Memory B cell (primary cell): ENCODE results near the gene FNDC3B.

Experiments used
- ATAC-seq: fragments of 150-1000 bp; cut with Tn5 transposase; 2 replicates; pipeline ENCODE4 v1.10.0; 2021; ENCODE audit warnings: low read depth, mild to moderate bottlenecking, moderate library complexity
- DNase-seq, 2 donors: peaks; one replicate each; pipeline ENCODE4 v3.0.0; 2022; ENCODE audit warnings: low spot score in 2 of 2
- H3K27ac Mint-ChIP-seq: one replicate; pipeline ENCODE4 v1.8.0; 2022; ENCODE audit warnings: mild to moderate bottlenecking, moderate library complexity, mixed read lengths
- H3K27me3 Mint-ChIP-seq: one replicate; pipeline ENCODE4 v1.8.0; 2022; ENCODE audit warnings: mixed read lengths
- H3K36me3 Mint-ChIP-seq: one replicate; pipeline ENCODE4 v1.8.0; 2022; ENCODE audit warnings: mild to moderate bottlenecking, mixed read lengths
- H3K4me1 Mint-ChIP-seq: one replicate; pipeline ENCODE4 v1.8.0; 2022; ENCODE audit warnings: mixed read lengths
- H3K4me3 Mint-ChIP-seq: one replicate; pipeline ENCODE4 v1.8.0; 2022; ENCODE audit warnings: mild to moderate bottlenecking, moderate library complexity, mixed read lengths
- H3K9me3 Mint-ChIP-seq: one replicate; pipeline ENCODE4 v1.8.0; 2022; ENCODE audit warnings: mixed read lengths

Gene FNDC3B

GRCh38 chr3:172067837-172068440 is 28.6 kb downstream of the FNDC3B start:
- Mint-ChIP-seq H3K27ac (no peak overlapping the region), H3K9me3 (no peaks in the 10 kb centered on the region), H3K4me1 (peaks cover 4% of the 10 kb centered on the region), H3K27me3 (peaks cover 6% of the 10 kb centered on the region), H3K4me3 (no peak overlapping the region), H3K36me3 (peaks cover 4% of the 10 kb centered on the region)
- ATAC-seq (no peak), DNase-seq (no peak)

DNA sequence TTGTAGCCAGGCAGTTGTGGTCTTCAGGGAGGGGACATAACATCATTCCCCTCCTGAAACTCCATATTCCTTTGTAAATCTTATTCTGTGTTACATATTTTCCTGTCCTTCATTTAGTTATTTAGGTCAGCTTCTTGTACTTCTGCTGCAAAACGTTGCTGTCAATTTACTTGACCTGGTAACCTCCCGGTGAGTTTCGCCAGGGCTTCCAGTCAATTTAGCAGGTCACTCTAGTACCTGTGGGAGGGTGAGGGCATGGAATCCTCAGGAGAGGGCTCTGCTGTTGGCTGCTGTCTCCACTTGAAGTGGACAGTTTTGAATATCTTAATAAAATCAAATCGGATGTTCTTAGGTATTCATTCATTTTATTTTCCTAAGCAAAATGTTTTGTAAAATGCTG is 29.6 kb downstream of the FNDC3B start:
- no peak for ATAC-seq
- peaks cover 4% of the 10 kb centered on the region for H3K4me1 Mint-ChIP-seq
- no peaks in the 10 kb centered on the region for H3K9me3 Mint-ChIP-seq
- no peak overlapping the region for H3K27ac Mint-ChIP-seq
- no peak for DNase-seq
- H3K4me3 Mint-ChIP-seq, result no peak overlapping the region
- H3K27me3 Mint-ChIP-seq, result peaks cover 1% of the 10 kb centered on the region
- H3K36me3 Mint-ChIP-seq, result peaks cover 1% of the 10 kb centered on the region

- H3K9me3 Mint-ChIP-seq, result no peaks in the 10 kb centered on the region
- no peaks in the 10 kb centered on the region for H3K36me3 Mint-ChIP-seq
- no peak overlapping the region for H3K27ac Mint-ChIP-seq
- no peaks in the 10 kb centered on the region for H3K27me3 Mint-ChIP-seq
- no peak overlapping the region for H3K4me3 Mint-ChIP-seq
- H3K4me1 Mint-ChIP-seq, result peaks cover 4% of the 10 kb centered on the region
- no peak for DNase-seq
- ATAC-seq, result no peak
Observed at GRCh38 chr3:172069478-172069877, 30.1 kb downstream of the FNDC3B start.

DNA sequence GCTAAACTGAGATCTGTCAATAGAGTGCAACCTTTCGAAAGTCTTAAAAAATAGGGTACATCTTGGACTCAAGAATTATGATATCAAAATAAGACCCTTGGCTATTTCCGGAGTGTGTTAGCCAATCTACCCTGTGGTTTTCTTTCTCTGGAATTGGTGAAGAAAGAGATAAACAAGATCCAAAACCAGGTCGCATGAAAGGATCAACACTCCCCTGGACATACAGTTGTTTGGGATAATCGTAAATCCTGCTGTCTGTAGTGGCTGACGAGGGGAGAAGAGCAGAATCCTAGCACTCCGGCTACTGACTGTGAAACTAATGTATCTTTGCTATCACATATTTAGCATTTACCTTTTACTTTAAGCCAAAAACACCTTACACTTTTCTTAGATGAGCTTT is 30.9 kb downstream of the FNDC3B start:
- H3K27me3 Mint-ChIP-seq, result no peaks in the 10 kb centered on the region
- no peak overlapping the region for H3K27ac Mint-ChIP-seq

GRCh38 chr3:172070802-172071201 is 31.4 kb downstream of the FNDC3B start:
- ATAC-seq, result no peak
- Mint-ChIP-seq H3K4me1 (peaks cover 4% of the 10 kb centered on the region), H3K4me3 (no peak overlapping the region), H3K36me3 (no peaks in the 10 kb centered on the region), H3K27me3 (no peaks in the 10 kb centered on the region), H3K27ac (no peak overlapping the region), H3K9me3 (no peaks in the 10 kb centered on the region)
- no peak for DNase-seq

More for the DNA sequence above, 30.9 kb downstream of the FNDC3B start:
- Mint-ChIP-seq H3K4me3 (no peak overlapping the region), H3K36me3 (no peaks in the 10 kb centered on the region), H3K4me1 (peaks cover 4% of the 10 kb centered on the region), H3K9me3 (no peaks in the 10 kb centered on the region)
- ATAC-seq (no peak), DNase-seq (no peak)

- Mint-ChIP-seq H3K4me3 (no peak overlapping the region), H3K9me3 (no peaks in the 10 kb centered on the region), H3K27ac (no peak overlapping the region), H3K27me3 (no peaks in the 10 kb centered on the region), H3K4me1 (no peaks in the 10 kb centered on the region), H3K36me3 (no peaks in the 10 kb centered on the region)
- no peak for ATAC-seq
- DNase-seq, result no peak
Observed at GRCh38 chr3:172071780-172072330, 32.5 kb downstream of the FNDC3B start.

DNA sequence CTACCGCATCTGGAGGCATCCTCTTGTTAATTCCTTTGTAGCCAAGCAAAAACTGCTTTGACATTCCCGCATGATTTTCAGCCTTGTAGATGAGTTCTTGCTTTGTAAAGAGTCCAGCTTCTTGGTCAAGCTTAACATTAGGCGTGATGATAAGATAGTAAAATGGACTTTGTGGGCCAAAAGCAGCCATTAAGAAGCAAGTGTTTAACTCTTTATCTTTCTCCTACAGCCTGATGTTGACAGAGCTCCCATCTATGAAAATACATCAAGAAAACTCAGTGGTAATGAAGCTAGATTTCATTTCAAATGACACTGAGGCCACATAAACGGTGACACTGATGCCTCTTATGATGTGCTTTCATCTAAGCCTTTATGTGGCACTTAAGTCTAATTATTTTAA is 33.2 kb downstream of the FNDC3B start:
- no peak overlapping the region for H3K4me3 Mint-ChIP-seq
- ATAC-seq (no peak), DNase-seq (no peak)
- no peaks in the 10 kb centered on the region for H3K9me3 Mint-ChIP-seq
- H3K27me3 Mint-ChIP-seq, result no peaks in the 10 kb centered on the region
- H3K27ac Mint-ChIP-seq, result no peak overlapping the region
- no peaks in the 10 kb centered on the region for H3K4me1 Mint-ChIP-seq
- H3K36me3 Mint-ChIP-seq, result no peaks in the 10 kb centered on the region

GRCh38 chr3:172073262-172073915 is 34.0 kb downstream of the FNDC3B start:
- Mint-ChIP-seq H3K27me3 (no peaks in the 10 kb centered on the region), H3K27ac (no peak overlapping the region), H3K4me1 (no peaks in the 10 kb centered on the region), H3K36me3 (no peaks in the 10 kb centered on the region), H3K9me3 (no peaks in the 10 kb centered on the region), H3K4me3 (no peak overlapping the region)
- ATAC-seq, result no peak
- DNase-seq, result no peak

GRCh38 chr3:172074032-172074431 is 34.7 kb downstream of the FNDC3B start:
- Mint-ChIP-seq H3K4me3 (no peak overlapping the region), H3K4me1 (no peaks in the 10 kb centered on the region), H3K36me3 (no peaks in the 10 kb centered on the region), H3K9me3 (no peaks in the 10 kb centered on the region), H3K27me3 (no peaks in the 10 kb centered on the region), H3K27ac (no peak overlapping the region)
- DNase-seq (no peak), ATAC-seq (no peak)

DNA sequence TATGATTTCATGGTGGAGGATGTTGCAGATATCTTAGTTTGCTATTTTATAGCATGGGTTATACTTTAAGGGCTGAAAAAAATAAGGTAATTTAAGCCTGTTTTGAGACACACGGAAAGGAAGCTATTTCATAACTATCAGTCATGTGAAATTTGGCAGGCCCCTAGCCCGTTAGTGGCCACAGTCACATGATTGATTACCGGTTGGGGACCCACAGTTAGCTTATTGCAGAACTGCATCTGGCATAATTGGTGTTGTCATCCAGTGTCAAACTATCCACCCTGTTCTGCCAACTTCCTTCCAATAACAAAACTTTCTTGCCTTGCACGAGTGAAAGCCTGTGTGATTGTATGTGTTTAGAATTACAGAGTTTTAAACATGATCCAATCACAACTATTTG is 35.2 kb downstream of the FNDC3B start:
- Mint-ChIP-seq H3K4me3 (no peak overlapping the region), H3K9me3 (no peaks in the 10 kb centered on the region), H3K36me3 (no peaks in the 10 kb centered on the region), H3K4me1 (no peaks in the 10 kb centered on the region), H3K27ac (no peak overlapping the region), H3K27me3 (no peaks in the 10 kb centered on the region)
- DNase-seq (no peak), ATAC-seq (no peak)

DNA sequence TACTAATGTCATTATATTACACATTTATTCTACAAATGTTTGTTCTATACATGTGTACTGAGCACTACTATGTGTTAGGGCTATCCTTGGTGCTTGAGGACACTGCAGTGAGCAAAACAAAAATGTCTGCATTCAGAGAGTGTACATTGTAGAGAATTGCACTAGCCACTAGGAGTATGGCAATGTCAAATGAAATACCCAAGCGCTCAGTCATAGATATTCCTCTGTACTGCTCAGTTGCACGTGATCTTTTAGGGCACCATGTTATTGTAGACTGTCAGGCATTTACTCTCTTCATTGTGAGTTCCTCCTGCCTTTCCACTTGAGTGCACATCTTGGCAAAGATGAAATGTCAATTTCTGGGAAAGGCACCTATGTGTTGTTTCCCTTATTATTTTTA is 36.8 kb downstream of the FNDC3B start:
- H3K4me1 Mint-ChIP-seq, result no peaks in the 10 kb centered on the region

DNA sequence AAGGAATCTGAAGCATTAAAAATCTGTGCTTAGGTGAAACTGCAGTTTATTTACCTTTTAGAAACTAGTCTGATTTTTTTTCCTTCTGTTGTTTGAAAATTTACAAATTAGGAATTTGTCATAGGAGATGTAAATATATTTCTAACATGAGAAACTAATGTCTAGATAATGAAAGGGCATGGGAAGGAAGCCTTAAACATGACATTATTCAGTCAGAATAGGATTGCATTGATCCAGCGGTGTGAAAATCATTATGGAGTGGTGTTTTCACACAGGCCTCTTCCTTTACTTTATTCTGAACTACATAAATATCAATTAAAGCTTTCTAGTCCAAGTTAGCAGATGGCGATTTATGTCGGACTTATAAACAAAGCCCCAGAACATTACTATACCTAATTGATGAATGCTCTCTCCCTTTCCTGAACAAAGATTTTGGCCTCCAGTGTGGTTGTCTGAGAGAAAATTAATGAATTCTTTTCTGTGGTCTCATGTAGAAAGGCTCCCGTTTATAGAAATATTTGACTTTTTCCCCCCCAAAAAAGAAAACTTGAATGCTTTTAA is 37.9 kb downstream of the FNDC3B start:
- DNase-seq (no peak), ATAC-seq (no peak)
- Mint-ChIP-seq H3K27ac (no peak overlapping the region), H3K27me3 (no peaks in the 10 kb centered on the region), H3K4me3 (no peak overlapping the region), H3K9me3 (no peaks in the 10 kb centered on the region), H3K36me3 (no peaks in the 10 kb centered on the region), H3K4me1 (no peaks in the 10 kb centered on the region)

More for the DNA sequence above, 36.8 kb downstream of the FNDC3B start:
- Mint-ChIP-seq H3K27me3 (no peaks in the 10 kb centered on the region), H3K27ac (no peak overlapping the region), H3K4me3 (no peak overlapping the region), H3K36me3 (no peaks in the 10 kb centered on the region), H3K9me3 (no peaks in the 10 kb centered on the region)
- ATAC-seq, result no peak
- DNase-seq, result no peak

GRCh38 chr3:172078244-172078643 is 38.9 kb downstream of the FNDC3B start:
- H3K27ac Mint-ChIP-seq, result no peak overlapping the region
- H3K4me3 Mint-ChIP-seq, result no peak overlapping the region
- H3K36me3 Mint-ChIP-seq, result no peaks in the 10 kb centered on the region
- ATAC-seq (no peak), DNase-seq (no peak)
- no peaks in the 10 kb centered on the region for H3K4me1 Mint-ChIP-seq
- no peaks in the 10 kb centered on the region for H3K27me3 Mint-ChIP-seq
- H3K9me3 Mint-ChIP-seq, result no peaks in the 10 kb centered on the region

DNA sequence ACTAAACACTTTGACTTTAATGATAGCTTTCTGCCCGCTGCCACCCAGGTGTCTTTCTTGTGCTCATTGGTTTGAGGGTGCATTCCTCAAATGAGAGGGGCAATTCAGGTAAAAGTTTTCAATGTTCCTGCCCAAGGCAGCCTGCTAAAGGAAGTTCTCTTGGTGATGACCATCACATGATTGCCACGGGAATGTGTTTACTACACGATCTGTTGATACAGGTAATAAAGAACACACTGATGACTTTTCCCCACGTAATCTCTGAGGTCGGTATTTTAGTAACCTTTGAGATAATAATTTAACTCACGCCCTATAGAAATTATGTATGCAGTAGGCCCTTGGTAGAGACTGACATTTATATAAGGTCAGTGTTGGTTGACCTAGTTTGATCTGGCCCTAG is 39.3 kb downstream of the FNDC3B start:
- no peaks in the 10 kb centered on the region for H3K4me1 Mint-ChIP-seq
- no peaks in the 10 kb centered on the region for H3K36me3 Mint-ChIP-seq
- no peak overlapping the region for H3K27ac Mint-ChIP-seq
- no peaks in the 10 kb centered on the region for H3K9me3 Mint-ChIP-seq
- H3K27me3 Mint-ChIP-seq, result no peaks in the 10 kb centered on the region
- no peak for DNase-seq
- no peak overlapping the region for H3K4me3 Mint-ChIP-seq
- no peak for ATAC-seq
